8988T (cell line): ENCODE results near the gene TAF11L2.
"Not testable (repeated sequence)": the region's sequence is repeated elsewhere in the genome, so short reads cannot be mapped to it uniquely, and the experiment has no call there.

Experiments used
- DNase-seq: peaks from one replicate; pipeline ENCODE4 v3.0.0; 2011

The TAF11L2 gene

GRCh38 chr5:17497931-17498330 is at the start of gene TAF11L2:
Gene TAF11L2, plus strand, starts transcription at chr5:17498231.
- DNase-seq = not testable (repeated sequence)

GRCh38 chr5:17448877-17449276 is 49.2 kb upstream of the TAF11L2 start:
- DNase-seq = no peak

- no peak for DNase-seq
Measured at GRCh38 chr5:17452936-17453335, 45.1 kb upstream of the TAF11L2 start.

GRCh38 chr5:17455942-17456341 is 42.1 kb upstream of the TAF11L2 start:
- DNase-seq = no peak

GRCh38 chr5:17461793-17462192 is 36.2 kb upstream of the TAF11L2 start:
- DNase-seq = no peak

GRCh38 chr5:17463653-17464052 is 34.4 kb upstream of the TAF11L2 start:
- no peak for DNase-seq

- DNase-seq = no peak
Measured at GRCh38 chr5:17470064-17470463, 28.0 kb upstream of the TAF11L2 start.

GRCh38 chr5:17475064-17475463 is 23.0 kb upstream of the TAF11L2 start:
- not testable (repeated sequence) for DNase-seq

- DNase-seq = no peak
Measured at GRCh38 chr5:17477043-17477442, 21.0 kb upstream of the TAF11L2 start.

- DNase-seq = no peak
Measured at GRCh38 chr5:17477573-17478265, 20.3 kb upstream of the TAF11L2 start.

GRCh38 chr5:17481378-17481777 is 16.7 kb upstream of the TAF11L2 start:
- DNase-seq = no peak

GRCh38 chr5:17482790-17483189 is 15.2 kb upstream of the TAF11L2 start:
- no peak for DNase-seq

- DNase-seq = not testable (repeated sequence)
Measured at GRCh38 chr5:17486464-17487173, 11.4 kb upstream of the TAF11L2 start.

- DNase-seq = no peak
Measured at GRCh38 chr5:17487174-17487512, 10.9 kb upstream of the TAF11L2 start.

GRCh38 chr5:17491257-17491656 is 6.8 kb upstream of the TAF11L2 start:
- DNase-seq = not testable (repeated sequence)

GRCh38 chr5:17492770-17493169 is 5.3 kb upstream of the TAF11L2 start:
- no peak for DNase-seq

GRCh38 chr5:17497446-17497845 is 585 bp upstream of the TAF11L2 start:
- DNase-seq = no peak

- no peak for DNase-seq
Measured at GRCh38 chr5:17511775-17512325, 13.8 kb downstream of the TAF11L2 start.

GRCh38 chr5:17517526-17517925 is 19.5 kb downstream of the TAF11L2 start:
- not testable (repeated sequence) for DNase-seq

- DNase-seq = not testable (repeated sequence)
Measured at GRCh38 chr5:17518067-17518466, 20.0 kb downstream of the TAF11L2 start, which contains the start of gene TAF11L3. Gene TAF11L3, plus strand, starts transcription at chr5:17518367.

- DNase-seq = not testable (repeated sequence)
Measured at GRCh38 chr5:17519508-17519907, 21.5 kb downstream of the TAF11L2 start.

- not testable (repeated sequence) for DNase-seq
Measured at GRCh38 chr5:17521501-17521900, 23.5 kb downstream of the TAF11L2 start, which contains the start of gene TAF11L4. Gene TAF11L4, plus strand, starts transcription at chr5:17521801.

GRCh38 chr5:17524935-17525334 is 26.9 kb downstream of the TAF11L2 start, which contains the start of gene TAF11L5:
Gene TAF11L5, plus strand, starts transcription at chr5:17525235.
- not testable (repeated sequence) for DNase-seq

GRCh38 chr5:17526504-17526903 is 28.5 kb downstream of the TAF11L2 start:
- DNase-seq = not testable (repeated sequence)
